ENCODE results near the gene SART1.

DNA sequence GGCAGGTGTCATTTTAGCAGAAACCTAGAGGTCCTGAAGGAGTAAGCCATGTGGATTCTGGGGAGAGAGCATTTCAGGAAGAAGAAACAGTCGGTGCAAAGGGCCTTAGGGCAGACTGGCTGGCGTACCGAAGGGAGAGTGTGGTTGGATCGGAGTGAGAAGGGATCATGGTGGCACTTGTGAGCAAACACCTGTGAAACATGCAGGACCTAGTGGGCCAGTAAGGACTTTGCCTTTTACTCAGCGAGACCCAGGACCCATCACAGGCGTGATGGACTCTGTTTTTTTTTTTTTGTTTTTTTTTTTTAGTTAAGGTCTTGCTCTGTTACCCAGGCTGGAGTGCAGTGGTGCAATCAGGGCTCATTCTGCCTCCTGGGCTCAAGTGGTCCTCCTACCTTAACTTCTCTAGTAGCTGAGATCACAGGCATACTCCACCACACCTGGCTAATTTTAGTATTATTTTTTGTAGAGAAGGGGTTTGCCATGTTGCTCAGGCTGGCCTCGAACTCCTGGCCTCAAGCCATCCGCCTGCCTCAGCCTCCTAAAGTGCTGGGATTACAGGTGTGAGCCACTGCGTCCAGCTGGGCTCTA, 19.7 kb upstream of the SART1 start:
- TF ChIP-seq, protein P1, sequence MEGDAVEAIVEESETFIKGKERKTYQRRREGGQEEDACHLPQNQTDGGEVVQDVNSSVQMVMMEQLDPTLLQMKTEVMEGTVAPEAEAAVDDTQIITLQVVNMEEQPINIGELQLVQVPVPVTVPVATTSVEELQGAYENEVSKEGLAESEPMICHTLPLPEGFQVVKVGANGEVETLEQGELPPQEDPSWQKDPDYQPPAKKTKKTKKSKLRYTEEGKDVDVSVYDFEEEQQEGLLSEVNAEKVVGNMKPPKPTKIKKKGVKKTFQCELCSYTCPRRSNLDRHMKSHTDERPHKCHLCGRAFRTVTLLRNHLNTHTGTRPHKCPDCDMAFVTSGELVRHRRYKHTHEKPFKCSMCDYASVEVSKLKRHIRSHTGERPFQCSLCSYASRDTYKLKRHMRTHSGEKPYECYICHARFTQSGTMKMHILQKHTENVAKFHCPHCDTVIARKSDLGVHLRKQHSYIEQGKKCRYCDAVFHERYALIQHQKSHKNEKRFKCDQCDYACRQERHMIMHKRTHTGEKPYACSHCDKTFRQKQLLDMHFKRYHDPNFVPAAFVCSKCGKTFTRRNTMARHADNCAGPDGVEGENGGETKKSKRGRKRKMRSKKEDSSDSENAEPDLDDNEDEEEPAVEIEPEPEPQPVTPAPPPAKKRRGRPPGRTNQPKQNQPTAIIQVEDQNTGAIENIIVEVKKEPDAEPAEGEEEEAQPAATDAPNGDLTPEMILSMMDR (IDR thresholded peaks at IDR 0.05; ENCODE audit: low read length) = no peak
- TF ChIP-seq EZH2phosphoT487 (IDR thresholded peaks at IDR 0.05; ENCODE audit: low read length) (no peak), EZH2 (optimal IDR thresholded peaks at IDR 0.05; ENCODE audit: low read depth, low read length) (no peak)
